Vagina (tissue), 2 donors: ENCODE data around the gene PRSS35.

ENCODE experiments used
- POLR2AphosphoS5 ChIP-seq, 2 donors: sonication (generic); formaldehyde crosslinking; IDR thresholded peaks; one replicate each; pipeline ENCODE4 v1.9.0; 2017; ENCODE audit warnings: antibody characterized with exemption in 2 of 2, mild to moderate bottlenecking in 2 of 2, low read depth in 1 of 2; ENCODE audit not compliant: insufficient read depth in 1 of 2
- TF ChIP-seq, protein P1 (sequence below), 3 experiments: fragments of 450-650 bp in 2 of 3; fragments of 200-600 bp in 1 of 3; sonication (generic) in 1 of 3; IDR thresholded peaks; one replicate each; pipeline ENCODE4 v1.5.1; 2017 to 2019; ENCODE audit warnings: antibody characterized with exemption in 3 of 3, mild to moderate bottlenecking in 2 of 3, moderate library complexity in 2 of 3

DNA sequence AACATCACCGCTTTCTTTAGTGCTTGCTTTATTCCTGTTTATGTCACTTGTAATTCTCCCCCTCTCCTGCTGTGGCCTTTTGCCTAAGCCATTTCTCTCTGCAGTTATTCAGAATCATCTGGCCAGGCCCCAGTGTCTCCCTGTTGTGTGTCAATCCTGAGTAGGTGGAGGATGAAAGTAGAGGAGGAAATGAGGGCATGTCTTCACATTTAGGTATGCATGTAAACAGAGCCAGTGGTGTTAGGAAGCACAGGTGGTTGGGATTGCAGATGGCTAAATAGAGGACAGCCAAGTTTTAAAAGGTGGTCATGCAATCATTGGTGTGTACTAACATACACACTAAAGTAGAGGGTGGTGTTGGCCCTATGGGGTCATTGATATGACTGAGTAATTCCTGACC is 5.2 kb downstream of the PRSS35 start:
- TF ChIP-seq, protein P1, sequence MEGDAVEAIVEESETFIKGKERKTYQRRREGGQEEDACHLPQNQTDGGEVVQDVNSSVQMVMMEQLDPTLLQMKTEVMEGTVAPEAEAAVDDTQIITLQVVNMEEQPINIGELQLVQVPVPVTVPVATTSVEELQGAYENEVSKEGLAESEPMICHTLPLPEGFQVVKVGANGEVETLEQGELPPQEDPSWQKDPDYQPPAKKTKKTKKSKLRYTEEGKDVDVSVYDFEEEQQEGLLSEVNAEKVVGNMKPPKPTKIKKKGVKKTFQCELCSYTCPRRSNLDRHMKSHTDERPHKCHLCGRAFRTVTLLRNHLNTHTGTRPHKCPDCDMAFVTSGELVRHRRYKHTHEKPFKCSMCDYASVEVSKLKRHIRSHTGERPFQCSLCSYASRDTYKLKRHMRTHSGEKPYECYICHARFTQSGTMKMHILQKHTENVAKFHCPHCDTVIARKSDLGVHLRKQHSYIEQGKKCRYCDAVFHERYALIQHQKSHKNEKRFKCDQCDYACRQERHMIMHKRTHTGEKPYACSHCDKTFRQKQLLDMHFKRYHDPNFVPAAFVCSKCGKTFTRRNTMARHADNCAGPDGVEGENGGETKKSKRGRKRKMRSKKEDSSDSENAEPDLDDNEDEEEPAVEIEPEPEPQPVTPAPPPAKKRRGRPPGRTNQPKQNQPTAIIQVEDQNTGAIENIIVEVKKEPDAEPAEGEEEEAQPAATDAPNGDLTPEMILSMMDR (IDR thresholded peaks at IDR 0.05) = no peak
- no peak for TF ChIP-seq POLR2AphosphoS5 (IDR thresholded peaks at IDR 0.05; ENCODE audit: insufficient read depth in 1 of 2, low read depth in 1 of 2)
